Calu3 (cell line): ENCODE measurements around the gene PCDHA9. TPM values are rescaled to one million over a fixed set of nuclear protein-coding genes. Genes with fewer than 3 reads are reported as not detected.
A peak's percentile ranks its signal among the peaks of the same experiment; 100 is the strongest.

Source experiments
- BruUV-seq: library from RNA; stranded (reverse); fragments of 400-500 nt; replicated peaks from 2 replicates; lab custom pipeline; 2021; lab: Mats Ljungman, UMichigan
- CTCF ChIA-PET: fragments of 300-600 bp; sonication (Branson Sonifier 250); formaldehyde crosslinking; loops from one replicate; lab custom pipeline; 2022; ENCODE audit warnings: antibody characterized with exemption; lab: Charles Lee
- DNase-seq: peaks from one replicate; pipeline ENCODE4 v3.0.0; 2022
- H3K27ac Mint-ChIP-seq: one replicate; pipeline ENCODE4 v1.8.0; 2022; ENCODE audit warnings: mixed read lengths; ENCODE audit not compliant: unreplicated experiment
- H3K27me3 Mint-ChIP-seq: one replicate; pipeline ENCODE4 v1.8.0; 2022; ENCODE audit warnings: mixed read lengths; ENCODE audit not compliant: unreplicated experiment
- H3K36me3 Mint-ChIP-seq: one replicate; pipeline ENCODE4 v1.8.0; 2022; ENCODE audit warnings: mild to moderate bottlenecking, moderate library complexity, mixed read lengths; ENCODE audit not compliant: insufficient read depth, unreplicated experiment
- H3K4me1 Mint-ChIP-seq: one replicate; pipeline ENCODE4 v1.8.0; 2022; ENCODE audit warnings: mild to moderate bottlenecking, low read depth, mixed read lengths; ENCODE audit not compliant: unreplicated experiment
- H3K4me3 Mint-ChIP-seq: one replicate; pipeline ENCODE4 v1.8.0; 2022; ENCODE audit warnings: mild to moderate bottlenecking, low read depth, moderate library complexity, mixed read lengths; ENCODE audit not compliant: unreplicated experiment
- H3K9me3 Mint-ChIP-seq: one replicate; pipeline ENCODE4 v1.8.0; 2022; ENCODE audit warnings: low read depth, mixed read lengths; ENCODE audit not compliant: unreplicated experiment
- intact Hi-C: fragments of 100-400 bp; cut with micrococcal nuclease; formaldehyde crosslinking; loops from one replicate; pipeline ENCODE4 v1.10.0; 2022; ENCODE audit not compliant: unreplicated experiment
- total RNA-seq: library from RNA; stranded (reverse); gene quantifications from 2 replicates; pipeline ENCODE4 v1.2.3, GENCODE V29; 2022
- TF ChIP-seq, protein P1 (sequence below): fragments of 200-600 bp; IDR thresholded peaks from one replicate; pipeline ENCODE4 v1.8.0; 2022; ENCODE audit warnings: antibody characterized with exemption; ENCODE audit not compliant: unreplicated experiment

PCDHA9 gene
- total RNA-seq, 1 experiment from 2014 or later = 0.66 TPM

DNA sequence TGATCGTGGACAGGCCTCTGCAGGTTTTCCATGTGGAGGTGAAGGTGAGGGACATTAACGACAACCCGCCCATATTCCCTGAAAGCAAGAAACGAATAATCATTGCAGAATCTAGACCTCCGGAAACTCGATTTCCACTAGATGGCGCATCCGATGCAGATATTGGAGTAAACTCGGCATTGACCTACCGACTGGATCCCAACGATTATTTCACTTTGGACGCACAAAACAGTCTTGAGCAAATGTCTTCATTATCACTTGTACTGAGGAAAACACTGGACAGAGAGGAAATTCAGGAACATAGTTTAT is 34.4 kb downstream of the PCDHA9 start:
- Mint-ChIP-seq H3K4me3 (peak overlapping the region; percentile 42), H3K36me3 (no peaks in the 10 kb centered on the region), H3K27ac (no peak overlapping the region), H3K9me3 (peaks cover 5% of the 10 kb centered on the region), H3K4me1 (no peaks in the 10 kb centered on the region), H3K27me3 (no peaks in the 10 kb centered on the region)
- BruUV-seq = no TSS peak
- CTCF ChIA-PET = interaction anchor here (1.2 to 1.6 kb wide), 2 partner anchors 84 to 158 kb away, joined by 3 to 7 read pairs; partner anchors contain the start of gene PCDHAC2
- TF ChIP-seq, protein P1, sequence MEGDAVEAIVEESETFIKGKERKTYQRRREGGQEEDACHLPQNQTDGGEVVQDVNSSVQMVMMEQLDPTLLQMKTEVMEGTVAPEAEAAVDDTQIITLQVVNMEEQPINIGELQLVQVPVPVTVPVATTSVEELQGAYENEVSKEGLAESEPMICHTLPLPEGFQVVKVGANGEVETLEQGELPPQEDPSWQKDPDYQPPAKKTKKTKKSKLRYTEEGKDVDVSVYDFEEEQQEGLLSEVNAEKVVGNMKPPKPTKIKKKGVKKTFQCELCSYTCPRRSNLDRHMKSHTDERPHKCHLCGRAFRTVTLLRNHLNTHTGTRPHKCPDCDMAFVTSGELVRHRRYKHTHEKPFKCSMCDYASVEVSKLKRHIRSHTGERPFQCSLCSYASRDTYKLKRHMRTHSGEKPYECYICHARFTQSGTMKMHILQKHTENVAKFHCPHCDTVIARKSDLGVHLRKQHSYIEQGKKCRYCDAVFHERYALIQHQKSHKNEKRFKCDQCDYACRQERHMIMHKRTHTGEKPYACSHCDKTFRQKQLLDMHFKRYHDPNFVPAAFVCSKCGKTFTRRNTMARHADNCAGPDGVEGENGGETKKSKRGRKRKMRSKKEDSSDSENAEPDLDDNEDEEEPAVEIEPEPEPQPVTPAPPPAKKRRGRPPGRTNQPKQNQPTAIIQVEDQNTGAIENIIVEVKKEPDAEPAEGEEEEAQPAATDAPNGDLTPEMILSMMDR = no peak
- intact Hi-C loops = loop anchor here (1.0 to 2.0 kb wide), 3 partner anchors 44 to 159 kb away; partner anchors contain the start of genes PCDHA4 and PCDHAC1
- DNase-seq = peak; percentile 46

DNA sequence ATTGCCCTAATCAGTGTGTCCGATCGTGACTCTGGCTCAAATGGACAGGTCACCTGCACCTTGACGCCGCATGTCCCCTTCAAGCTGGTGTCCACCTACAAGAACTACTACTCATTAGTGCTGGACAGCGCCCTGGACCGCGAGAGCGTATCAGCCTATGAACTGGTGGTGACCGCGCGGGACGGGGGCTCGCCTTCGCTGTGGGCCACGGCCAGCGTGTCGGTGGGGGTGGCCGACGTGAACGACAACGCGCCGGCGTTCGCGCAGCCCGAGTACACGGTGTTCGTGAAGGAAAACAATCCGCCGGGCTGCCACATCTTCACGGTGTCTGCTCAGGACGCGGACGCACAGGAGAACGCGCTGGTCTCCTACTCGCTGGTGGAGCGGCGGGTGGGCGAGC is 35.2 kb downstream of the PCDHA9 start:
- peaks cover 5% of the 10 kb centered on the region for H3K9me3 Mint-ChIP-seq
- no TSS peak for BruUV-seq
- H3K27ac Mint-ChIP-seq = no peak overlapping the region
- H3K4me1 Mint-ChIP-seq = no peaks in the 10 kb centered on the region
- TF ChIP-seq, protein P1 = no peak
- no peaks in the 10 kb centered on the region for H3K27me3 Mint-ChIP-seq
- no peaks in the 10 kb centered on the region for H3K36me3 Mint-ChIP-seq
- CTCF ChIA-PET = interaction anchor here (1.6 kb wide), 1 partner anchor 83 kb away, joined by 3 read pairs; the partner anchor contains the start of gene PCDHAC2
- H3K4me3 Mint-ChIP-seq = no peak overlapping the region
- intact Hi-C loops = loop anchor here (2.0 kb wide), 1 partner anchor 43 kb away; the partner anchor contains the start of gene PCDHAC1
- no peak for DNase-seq

DNA sequence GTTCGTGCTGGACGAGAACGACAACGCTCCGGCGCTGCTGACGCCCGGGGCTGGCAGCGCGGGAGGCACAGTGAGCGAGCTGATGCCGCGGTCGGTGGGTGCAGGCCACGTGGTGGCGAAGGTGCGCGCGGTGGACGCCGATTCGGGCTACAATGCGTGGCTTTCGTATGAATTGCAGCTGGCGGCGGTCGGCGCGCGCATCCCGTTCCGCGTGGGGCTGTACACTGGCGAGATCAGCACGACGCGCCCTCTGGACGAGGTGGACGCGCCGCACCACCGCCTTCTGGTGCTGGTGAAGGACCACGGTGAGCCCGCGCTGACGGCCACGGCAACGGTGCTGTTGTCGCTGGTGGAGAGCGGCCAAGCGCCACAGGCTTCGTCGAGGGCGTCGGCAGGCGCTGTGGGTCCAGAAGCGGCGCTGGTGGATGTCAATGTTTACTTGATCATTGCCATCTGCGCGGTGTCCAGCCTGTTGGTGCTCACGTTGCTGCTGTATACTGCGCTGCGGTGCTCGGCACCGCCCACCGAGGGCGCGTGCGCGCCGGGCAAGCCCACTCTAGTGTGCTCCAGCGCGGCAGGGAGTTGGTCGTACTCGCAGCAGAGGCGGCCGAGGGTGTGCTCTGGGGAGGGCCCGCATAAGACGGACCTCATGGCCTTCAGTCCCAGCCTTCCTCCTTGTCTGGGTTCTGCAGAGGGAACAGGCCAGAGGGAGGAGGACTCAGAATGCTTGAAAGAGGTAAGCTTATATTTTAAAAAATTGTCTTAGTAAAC is 35.9 kb downstream of the PCDHA9 start:
- Mint-ChIP-seq H3K27ac (no peak overlapping the region), H3K27me3 (no peaks in the 10 kb centered on the region), H3K36me3 (no peaks in the 10 kb centered on the region), H3K9me3 (peaks cover 5% of the 10 kb centered on the region), H3K4me3 (no peak overlapping the region), H3K4me1 (no peaks in the 10 kb centered on the region)
- CTCF ChIA-PET = interaction anchor here (1.6 kb wide), 1 partner anchor 82 kb away, joined by 3 read pairs; the partner anchor contains the start of gene PCDHAC2
- no TSS peak for BruUV-seq
- DNase-seq = no peak
- TF ChIP-seq, protein P1 = no peak
- intact Hi-C loops = loop anchor here (2.0 kb wide), 1 partner anchor 43 kb away; the partner anchor contains the start of gene PCDHAC1

Other genes starting within 250 kb of the PCDHA9 start
- 0.73 and 1.1 TPM in 2 replicates for gene CD14, start 215.2 kb upstream of the PCDHA9 start, total RNA-seq
- gene TMCO6, start 208.9 kb upstream of the PCDHA9 start, total RNA-seq = 28.5 and 30.9 TPM in 2 replicates
- gene NDUFA2, start 200.8 kb upstream of the PCDHA9 start, total RNA-seq = 71.3 and 71.4 TPM in 2 replicates
- 115 and 130 TPM in 2 replicates for gene IK, start 200.6 kb upstream of the PCDHA9 start, total RNA-seq
- gene WDR55, start 183.5 kb upstream of the PCDHA9 start, total RNA-seq = 54.2 and 59.8 TPM in 2 replicates
- 2.8 and 2.9 TPM in 2 replicates for gene DND1, start 174.8 kb upstream of the PCDHA9 start, total RNA-seq
- gene HARS1, start 157.0 kb upstream of the PCDHA9 start, total RNA-seq = 75.8 and 79.9 TPM in 2 replicates
- 45.1 TPM in 2 replicates for gene HARS2, start 156.9 kb upstream of the PCDHA9 start, total RNA-seq
- 75.9 and 83.3 TPM in 2 replicates for gene ZMAT2, start 147.9 kb upstream of the PCDHA9 start, total RNA-seq
- gene PCDHA1, start 62.2 kb upstream of the PCDHA9 start, total RNA-seq = 0.73 and 0.83 TPM in 2 replicates
- gene PCDHA2, start 53.5 kb upstream of the PCDHA9 start, total RNA-seq = 0.12 and 0.19 TPM in 2 replicates
- 0.10 and 0.31 TPM in 2 replicates for gene PCDHA3, start 47.3 kb upstream of the PCDHA9 start, total RNA-seq
- gene PCDHA4, start 41.3 kb upstream of the PCDHA9 start, total RNA-seq = 4.8 and 5.8 TPM in 2 replicates
- gene PCDHA5, start 26.8 kb upstream of the PCDHA9 start, total RNA-seq = 0.81 and 1.5 TPM in 2 replicates
- 0.66 and 1.2 TPM in 2 replicates for gene PCDHA6, start 20.4 kb upstream of the PCDHA9 start, total RNA-seq
- gene PCDHA7, start 14.1 kb upstream of the PCDHA9 start, total RNA-seq = 0.95 and 1.2 TPM in 2 replicates
- gene PCDHA8, start 7.2 kb upstream of the PCDHA9 start, total RNA-seq = 1.1 and 1.3 TPM in 2 replicates
- 0.78 and 0.91 TPM in 2 replicates for gene PCDHA10, start 7.5 kb downstream of the PCDHA9 start, total RNA-seq
- 0.64 and 1.3 TPM in 2 replicates for gene PCDHA11, start 20.6 kb downstream of the PCDHA9 start, total RNA-seq
- 0.64 and 0.78 TPM in 2 replicates for gene PCDHA12, start 26.9 kb downstream of the PCDHA9 start, total RNA-seq
- gene PCDHA13, start 33.7 kb downstream of the PCDHA9 start, total RNA-seq = 2.0 and 2.3 TPM in 2 replicates
- gene PCDHAC1, start 77.9 kb downstream of the PCDHA9 start, total RNA-seq = 2.8 and 3.7 TPM in 2 replicates
- gene PCDHAC2, start 118.1 kb downstream of the PCDHA9 start, total RNA-seq = 12.6 and 17.1 TPM in 2 replicates
- gene PCDHB1, start 203.0 kb downstream of the PCDHA9 start, total RNA-seq = not detected in 2 replicates
- 0.24 TPM in 1 of 2 replicates, not detected in the other for gene PCDHB2, start 246.2 kb downstream of the PCDHA9 start, total RNA-seq